GM12878 (cell line): ENCODE results near the gene HESX1. TPM values are rescaled to one million over a fixed set of nuclear protein-coding genes. Genes with fewer than 3 reads are reported as not detected.

Experiments used
- ATAC-seq: fragments of 200-7000 bp; cut with Tn5 transposase; 3 replicates; pipeline ENCODE4 v1.9.1; 2020; ENCODE audit warnings: mild to moderate bottlenecking, moderate library complexity
- BruUV-seq: library from RNA; stranded (reverse); fragments of 400-500 nt; replicated peaks from 2 replicates; lab custom pipeline; 2021; lab: Mats Ljungman, UMichigan
- CTCF ChIA-PET: fragments of 300-600 bp; sonication (Branson Sonifier 250); formaldehyde crosslinking; extraction: SDS; loops from one replicate; lab custom pipeline; 2021; ENCODE audit warnings: inconsistent platforms; lab: Yijun Ruan, JAX
- POLR2A ChIA-PET: fragments of 350-600 bp; formaldehyde crosslinking; extraction: SDS; loops from one replicate; lab custom pipeline; 2021; ENCODE audit warnings: inconsistent platforms; lab: Charles Lee
- RAD21 ChIA-PET: fragments of 300-600 bp; sonication (Branson Sonifier 250); formaldehyde crosslinking; loops from one replicate; lab custom pipeline; 2023; ENCODE audit warnings: antibody characterized with exemption; ENCODE audit not compliant: unreplicated experiment; lab: Charles Lee
- SMC1A ChIA-PET: fragments of 300-600 bp; sonication (Branson Sonifier 250); formaldehyde crosslinking; loops from one replicate; lab custom pipeline; 2023; ENCODE audit not compliant: unreplicated experiment, uncharacterized antibody; lab: Charles Lee
- DNase-seq: peaks from one replicate; pipeline ENCODE4 v3.0.0-alpha.2; 2011; ENCODE audit warnings: low read depth, low spot score
- FAIRE-seq: peaks from 3 replicates; lab custom pipeline; 2011; peaks lifted over from hg19 to GRCh38; lab: Jason Lieb, UNC
- H2AFZ ChIP-seq: 2 replicates; pipeline ENCODE4 v1.6.0; 2011; ENCODE audit warnings: low read depth, low read length, control low read depth; ENCODE audit not compliant: control insufficient read depth
- H3K27ac ChIP-seq: 2 replicates; pipeline ENCODE4 v1.5.1; 2011; ENCODE audit warnings: control low read depth; ENCODE audit not compliant: control insufficient read depth, insufficient read depth
- H3K27me3 ChIP-seq, 2 experiments: replicated peaks in 1 of 2; 2 replicates each; pipeline versions ENCODE4 v1.6.0 to v1.6.1; 2011; ENCODE audit warnings: low read length in 1 of 2; ENCODE audit not compliant: control insufficient read depth in 2 of 2, insufficient read depth in 2 of 2
- H3K36me3 ChIP-seq, 2 experiments: 2 replicates each; pipeline ENCODE4 v1.5.1; 2011; ENCODE audit warnings: low read length in 1 of 2; ENCODE audit not compliant: control insufficient read depth in 2 of 2, insufficient read depth in 2 of 2
- H3K4me1 ChIP-seq: 2 replicates; pipeline ENCODE4 v1.6.1; 2011; ENCODE audit warnings: mild to moderate bottlenecking, low read length, moderate library complexity, mixed read lengths; ENCODE audit not compliant: control insufficient read depth, insufficient read depth
- H3K4me2 ChIP-seq: 2 replicates; pipeline ENCODE4 v1.6.0; 2011; ENCODE audit warnings: control low read depth; ENCODE audit not compliant: control insufficient read depth, insufficient read depth
- H3K4me3 ChIP-seq: fragments of 200-600 bp; sonication (generic); 2 replicates; pipeline ENCODE4 v1.5.1; 2016
- H3K79me2 ChIP-seq: 2 replicates; pipeline ENCODE4 v1.6.0; 2011; ENCODE audit warnings: low read length; ENCODE audit not compliant: control insufficient read depth, insufficient read depth
- H3K9ac ChIP-seq: 2 replicates; pipeline ENCODE4 v1.8.0; 2011; ENCODE audit warnings: low read length, control low read depth, mixed read lengths; ENCODE audit not compliant: control insufficient read depth, insufficient read depth
- H3K9me3 ChIP-seq: replicated peaks from 3 replicates; pipeline ENCODE4 v1.5.1; 2011; ENCODE audit warnings: mild to moderate bottlenecking, low read length; ENCODE audit not compliant: control insufficient read depth, insufficient read depth
- H4K20me1 ChIP-seq: 2 replicates; pipeline ENCODE4 v1.6.0; 2011; ENCODE audit not compliant: control insufficient read depth, insufficient read depth
- FOXM1 ChIP-seq: IDR thresholded peaks from 2 replicates; pipeline ENCODE4 v1.6.1; 2012; ENCODE audit warnings: low read depth, mild to moderate bottlenecking, inconsistent platforms, low read length, moderate library complexity
- GABPA ChIP-seq: IDR thresholded peaks from 2 replicates; pipeline ENCODE4 v1.6.1; 2014; ENCODE audit warnings: antibody characterized with exemption, low read depth, mild to moderate bottlenecking, inconsistent platforms
- MYC ChIP-seq: IDR thresholded peaks from 2 replicates; pipeline ENCODE4 v1.6.1; 2011; ENCODE audit warnings: mild to moderate bottlenecking, low read length, moderate library complexity, inconsistent platforms; ENCODE audit not compliant: insufficient read depth, insufficient replicate concordance, insufficient read length, severe bottlenecking
- NR2C1 ChIP-seq: fragments of 450-650 bp; IDR thresholded peaks from 2 replicates; pipeline ENCODE4 v1.6.1; 2017; ENCODE audit warnings: antibody characterized with exemption, mild to moderate bottlenecking, moderate library complexity
- NR2C2 ChIP-seq: IDR thresholded peaks from 2 replicates; pipeline ENCODE4 v1.6.1; 2011; ENCODE audit warnings: borderline replicate concordance, low read depth; ENCODE audit not compliant: control insufficient read depth, insufficient read length
- RCOR1 ChIP-seq: conservative IDR thresholded peaks from 2 replicates; pipeline ENCODE4 v1.6.1; 2012; ENCODE audit warnings: low read depth, low read length, improper control_type of control experiment
- RUNX3 ChIP-seq: IDR thresholded peaks from 2 replicates; pipeline ENCODE4 v1.6.1; 2012; ENCODE audit warnings: low read length, inconsistent platforms
- TBL1XR1 ChIP-seq: IDR thresholded peaks from 2 replicates; pipeline ENCODE4 v1.6.1; 2012; ENCODE audit warnings: low read depth, low read length, improper control_type of control experiment
- WGBS: methylation state at CpG from one replicate; pipeline ENCODE4 v1.1.6; 2016; ENCODE audit warnings: low lambda C conversion rate; ENCODE audit not compliant: insufficient replicate concordance, insufficient coverage; ENCODE audit errors: missing lambda C conversion rate; 5-methylcytosine and 5-hydroxymethylcytosine counted together
- in situ Hi-C: fragments of 300-500 bp; cut with MboI; formaldehyde crosslinking; loops from 9 replicates; pipeline ENCODE4 v1.14.3; 2018; ENCODE audit warnings: mixed read lengths
- intact Hi-C: fragments of 100-400 bp; cut with micrococcal nuclease; formaldehyde crosslinking; loops from one replicate; pipeline ENCODE4 v1.14.2; 2022; ENCODE audit not compliant: unreplicated experiment
- polyA plus RNA-seq, 11 experiments: library from polyadenylated mRNA; depleted of rRNA in 4 of 11; unstranded in 6 of 11; stranded (reverse) in 5 of 11; fragments of >200 nt; fragmentation: Nextera tagmentation in 4 of 11; fragmentation: Illumina TruSeq in 1 of 11; extraction: Ambion mirVana in 4 of 11; extraction: Trizol in 1 of 11; gene quantifications; 1 replicate in 1 of 11; 2 replicates in 10 of 11; pipeline versions ENCODE4 v1.2.1 to v1.2.3, GENCODE V29; 2011 to 2016; ENCODE audit warnings: inconsistent platforms in 2 of 11, missing spikeins in 2 of 11, low read depth in 1 of 11
- total RNA-seq, 4 experiments: library from RNA; depleted of rRNA in 3 of 4; stranded (reverse); fragments of >200 nt in 3 of 4; fragmentation: Illumina TruSeq in 1 of 4; extraction: Trizol in 1 of 4; gene quantifications; 2 replicates each; pipeline versions ENCODE4 v1.2.1 to v1.2.3, GENCODE V29; 2013 to 2021
- TF ChIP-seq, protein P1 (sequence below): IDR thresholded peaks from 2 replicates; pipeline ENCODE4 v1.6.1; 2012; ENCODE audit warnings: low read depth, low read length, improper control_type of control experiment
- TF ChIP-seq, protein P2 (sequence below): fragments of 450-650 bp; IDR thresholded peaks from 2 replicates; pipeline ENCODE4 v1.6.1; 2017; ENCODE audit warnings: mild to moderate bottlenecking, moderate library complexity

Gene HESX1
- total and polyA plus RNA-seq, 10 of the 15 experiments (the other 5 are each of a cell fraction or from before 2014, with no cell fraction given), result 2.5 to 5.9 (median 4.3) TPM

DNA sequence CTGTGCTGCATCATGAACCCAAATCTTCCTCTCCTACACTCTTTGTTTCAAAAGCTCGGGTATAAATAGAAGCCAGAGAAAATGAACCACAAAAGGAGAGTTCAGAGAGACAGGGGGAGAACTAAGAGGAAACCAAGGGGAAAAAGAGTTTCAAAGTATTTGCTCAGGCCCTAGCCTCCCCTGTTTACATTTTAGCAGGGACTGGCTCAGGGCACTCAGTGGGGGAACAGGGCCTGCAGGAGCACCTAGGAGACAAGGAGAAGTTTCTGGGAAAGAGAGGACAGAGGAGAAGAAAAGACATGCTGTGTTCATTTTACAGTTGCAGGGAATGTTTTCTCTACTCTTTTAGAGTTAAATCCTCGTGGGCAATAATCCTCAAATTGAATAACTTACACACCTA is 26.1 kb downstream of the HESX1 start:
- Histone ChIP-seq H3K27ac (no peak overlapping the region), H3K79me2 (no peaks in the 10 kb centered on the region), H3K36me3 (no peaks in the 10 kb centered on the region), H3K4me2 (no peak overlapping the region), H4K20me1 (no peaks in the 10 kb centered on the region), H3K27me3 (no peaks in the 10 kb centered on the region), H2AFZ (no peak overlapping the region), H3K4me3 (no peak overlapping the region), H3K9ac (no peak overlapping the region), H3K4me1 (0 out of 2 replicates have a peak, but pooled peaks cover 4% of the 10 kb centered on the region), H3K9me3 (no peaks in the 10 kb centered on the region)
- in situ Hi-C loops (no loop called here), intact Hi-C loops (loop anchor here (10.0 kb wide), 2 partner anchors 221 to 391 kb away; no protein-coding TSS in a partner anchor)
- ChIA-PET CTCF (no interaction called here), RAD21 (no interaction called here), POLR2A (interaction anchor here (0.6 kb wide), 1 partner anchor 156 kb away, joined by 5 read pairs; no protein-coding TSS in a partner anchor), SMC1A (interaction anchor here (0.7 to 1.3 kb wide), 2 partner anchors 73 to 112 kb away, joined by 3 read pairs; no protein-coding TSS in a partner anchor)
- 11% methylated on average over 2 of the region's 2 CpGs for WGBS
- BruUV-seq, result no TSS peak
- no peak for DNase-seq
- TF ChIP-seq RUNX3 (no peak), FOXM1 (no peak), NR2C1 (no peak)
- TF ChIP-seq, protein P1, sequence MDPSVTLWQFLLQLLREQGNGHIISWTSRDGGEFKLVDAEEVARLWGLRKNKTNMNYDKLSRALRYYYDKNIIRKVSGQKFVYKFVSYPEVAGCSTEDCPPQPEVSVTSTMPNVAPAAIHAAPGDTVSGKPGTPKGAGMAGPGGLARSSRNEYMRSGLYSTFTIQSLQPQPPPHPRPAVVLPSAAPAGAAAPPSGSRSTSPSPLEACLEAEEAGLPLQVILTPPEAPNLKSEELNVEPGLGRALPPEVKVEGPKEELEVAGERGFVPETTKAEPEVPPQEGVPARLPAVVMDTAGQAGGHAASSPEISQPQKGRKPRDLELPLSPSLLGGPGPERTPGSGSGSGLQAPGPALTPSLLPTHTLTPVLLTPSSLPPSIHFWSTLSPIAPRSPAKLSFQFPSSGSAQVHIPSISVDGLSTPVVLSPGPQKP, result no peak
- no peak for ATAC-seq
- FAIRE-seq, result no peak

DNA sequence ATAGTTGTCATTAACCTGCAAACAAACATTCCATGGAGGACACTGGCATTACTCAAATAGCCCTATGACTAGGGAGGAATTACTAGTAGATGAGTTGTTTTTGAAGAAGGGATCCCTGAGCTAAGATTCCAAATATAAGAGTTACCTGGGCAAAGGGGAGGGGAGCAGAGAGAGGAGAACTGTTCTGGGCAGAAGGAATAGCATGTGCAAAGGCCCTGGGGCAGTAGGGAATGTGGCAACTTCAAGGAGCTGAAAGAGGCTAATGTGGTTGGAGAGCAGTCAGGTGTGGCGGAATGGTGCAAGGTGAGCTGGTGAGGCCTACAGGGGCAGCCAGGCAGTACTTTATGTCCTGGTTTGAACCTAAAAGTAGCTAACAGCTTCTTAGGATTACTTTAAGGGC is 28.8 kb downstream of the HESX1 start:
- DNase-seq (no peak), FAIRE-seq (peak; percentile 18), ATAC-seq (no peak)
- no peak overlapping the region for H3K9ac ChIP-seq
- WGBS, result 100% methylated on average over 1 of the region's 1 CpG
- TF ChIP-seq MYC (no peak), RCOR1 (no peak), NR2C2 (no peak), GABPA (no peak), TBL1XR1 (no peak)
- TF ChIP-seq, protein P2, sequence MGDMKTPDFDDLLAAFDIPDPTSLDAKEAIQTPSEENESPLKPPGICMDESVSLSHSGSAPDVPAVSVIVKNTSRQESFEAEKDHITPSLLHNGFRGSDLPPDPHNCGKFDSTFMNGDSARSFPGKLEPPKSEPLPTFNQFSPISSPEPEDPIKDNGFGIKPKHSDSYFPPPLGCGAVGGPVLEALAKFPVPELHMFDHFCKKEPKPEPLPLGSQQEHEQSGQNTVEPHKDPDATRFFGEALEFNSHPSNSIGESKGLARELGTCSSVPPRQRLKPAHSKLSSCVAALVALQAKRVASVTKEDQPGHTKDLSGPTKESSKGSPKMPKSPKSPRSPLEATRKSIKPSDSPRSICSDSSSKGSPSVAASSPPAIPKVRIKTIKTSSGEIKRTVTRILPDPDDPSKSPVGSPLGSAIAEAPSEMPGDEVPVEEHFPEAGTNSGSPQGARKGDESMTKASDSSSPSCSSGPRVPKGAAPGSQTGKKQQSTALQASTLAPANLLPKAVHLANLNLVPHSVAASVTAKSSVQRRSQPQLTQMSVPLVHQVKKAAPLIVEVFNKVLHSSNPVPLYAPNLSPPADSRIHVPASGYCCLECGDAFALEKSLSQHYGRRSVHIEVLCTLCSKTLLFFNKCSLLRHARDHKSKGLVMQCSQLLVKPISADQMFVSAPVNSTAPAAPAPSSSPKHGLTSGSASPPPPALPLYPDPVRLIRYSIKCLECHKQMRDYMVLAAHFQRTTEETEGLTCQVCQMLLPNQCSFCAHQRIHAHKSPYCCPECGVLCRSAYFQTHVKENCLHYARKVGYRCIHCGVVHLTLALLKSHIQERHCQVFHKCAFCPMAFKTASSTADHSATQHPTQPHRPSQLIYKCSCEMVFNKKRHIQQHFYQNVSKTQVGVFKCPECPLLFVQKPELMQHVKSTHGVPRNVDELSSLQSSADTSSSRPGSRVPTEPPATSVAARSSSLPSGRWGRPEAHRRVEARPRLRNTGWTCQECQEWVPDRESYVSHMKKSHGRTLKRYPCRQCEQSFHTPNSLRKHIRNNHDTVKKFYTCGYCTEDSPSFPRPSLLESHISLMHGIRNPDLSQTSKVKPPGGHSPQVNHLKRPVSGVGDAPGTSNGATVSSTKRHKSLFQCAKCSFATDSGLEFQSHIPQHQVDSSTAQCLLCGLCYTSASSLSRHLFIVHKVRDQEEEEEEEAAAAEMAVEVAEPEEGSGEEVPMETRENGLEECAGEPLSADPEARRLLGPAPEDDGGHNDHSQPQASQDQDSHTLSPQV, result no peak
- H3K4me3 ChIP-seq, result no peak overlapping the region
- ChIA-PET RAD21 (interaction anchor here (0.7 to 2.6 kb wide), 6 partner anchors 8 to 227 kb away, joined by 3 to 8 read pairs (median 6); no protein-coding TSS in a partner anchor), POLR2A (interaction anchor here (1.0 kb wide), 1 partner anchor 57 kb away, joined by 3 read pairs; no protein-coding TSS in a partner anchor), CTCF (interaction anchor here (0.5 to 3.4 kb wide), 24 partner anchors 8 to 741 kb away, joined by 3 to 23 read pairs (median 4); partner anchors contain the start of gene APPL1), SMC1A (interaction anchor here (0.9 to 3.0 kb wide), 8 partner anchors 13 to 655 kb away, joined by 3 to 16 read pairs (median 4); no protein-coding TSS in a partner anchor)
- no TSS peak for BruUV-seq
- peaks cover 0 to 2% of the 10 kb centered on the region in 2 experiments; a peak in 2 of 4 replicates for H3K27me3 ChIP-seq
- H3K4me2 ChIP-seq, result no peak overlapping the region
- H3K9me3 ChIP-seq, result no peaks in the 10 kb centered on the region
- H3K27ac ChIP-seq, result no peak overlapping the region
- in situ Hi-C loops, result no loop called here
- no peak overlapping the region for H2AFZ ChIP-seq
- H3K79me2 ChIP-seq, result no peaks in the 10 kb centered on the region
- no peaks in the 10 kb centered on the region for H3K36me3 ChIP-seq
- 0 out of 2 replicates have a peak, but pooled peaks cover 4% of the 10 kb centered on the region for H3K4me1 ChIP-seq
- no peaks in the 10 kb centered on the region for H4K20me1 ChIP-seq
- intact Hi-C loops, result loop anchor here (2.0 to 10.0 kb wide), 3 partner anchors 70 to 394 kb away; no protein-coding TSS in a partner anchor
